GM21423 (cell line): ENCODE data around the gene PSME3IP1.

Experiments
- ATAC-seq: cut with Tn5 transposase; IDR thresholded peaks from one replicate; pipeline ENCODE4 v1.9.1; 2021; ENCODE audit warnings: mild to moderate bottlenecking, moderate library complexity; ENCODE audit not compliant: unreplicated experiment

Gene PSME3IP1

DNA sequence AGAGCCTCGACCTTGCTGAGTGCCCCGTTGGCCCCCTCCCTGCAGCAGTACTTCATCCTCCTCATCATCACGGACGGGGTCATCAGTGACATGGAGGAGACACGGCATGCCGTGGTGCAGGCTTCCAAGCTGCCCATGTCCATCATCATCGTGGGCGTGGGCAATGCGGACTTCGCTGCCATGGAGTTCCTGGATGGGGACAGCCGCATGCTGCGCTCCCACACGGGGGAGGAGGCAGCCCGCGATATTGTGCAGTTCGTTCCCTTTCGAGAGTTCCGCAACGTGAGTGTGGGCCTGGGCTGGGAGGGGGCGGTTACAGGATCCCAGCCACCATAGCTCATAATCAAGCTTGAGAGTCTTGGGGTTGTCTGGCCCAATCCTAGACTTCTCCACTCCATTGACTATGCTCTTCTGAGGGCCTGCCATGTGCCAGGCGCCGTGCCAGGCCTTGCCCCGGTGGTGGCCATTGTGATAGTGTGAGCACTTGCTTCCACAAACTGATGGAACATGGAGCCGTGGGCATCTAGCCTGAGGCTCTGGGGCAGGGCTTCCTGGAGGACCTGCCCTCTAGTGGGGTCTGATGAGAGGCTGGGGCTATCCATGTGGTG, 39.7 kb downstream of the PSME3IP1 start:
- ATAC-seq = no peak

- ATAC-seq = no peak
These were observed 40.5 kb downstream of the PSME3IP1 start for GRCh38 chr16:57145046-57146021.

GRCh38 chr16:57144027-57144426, 41.8 kb downstream of the PSME3IP1 start:
- no peak for ATAC-seq

GRCh38 chr16:57143149-57143921, 42.5 kb downstream of the PSME3IP1 start:
- ATAC-seq = no peak

- ATAC-seq = no peak
These were observed 43.8 kb downstream of the PSME3IP1 start for GRCh38 chr16:57141822-57142631.

DNA sequence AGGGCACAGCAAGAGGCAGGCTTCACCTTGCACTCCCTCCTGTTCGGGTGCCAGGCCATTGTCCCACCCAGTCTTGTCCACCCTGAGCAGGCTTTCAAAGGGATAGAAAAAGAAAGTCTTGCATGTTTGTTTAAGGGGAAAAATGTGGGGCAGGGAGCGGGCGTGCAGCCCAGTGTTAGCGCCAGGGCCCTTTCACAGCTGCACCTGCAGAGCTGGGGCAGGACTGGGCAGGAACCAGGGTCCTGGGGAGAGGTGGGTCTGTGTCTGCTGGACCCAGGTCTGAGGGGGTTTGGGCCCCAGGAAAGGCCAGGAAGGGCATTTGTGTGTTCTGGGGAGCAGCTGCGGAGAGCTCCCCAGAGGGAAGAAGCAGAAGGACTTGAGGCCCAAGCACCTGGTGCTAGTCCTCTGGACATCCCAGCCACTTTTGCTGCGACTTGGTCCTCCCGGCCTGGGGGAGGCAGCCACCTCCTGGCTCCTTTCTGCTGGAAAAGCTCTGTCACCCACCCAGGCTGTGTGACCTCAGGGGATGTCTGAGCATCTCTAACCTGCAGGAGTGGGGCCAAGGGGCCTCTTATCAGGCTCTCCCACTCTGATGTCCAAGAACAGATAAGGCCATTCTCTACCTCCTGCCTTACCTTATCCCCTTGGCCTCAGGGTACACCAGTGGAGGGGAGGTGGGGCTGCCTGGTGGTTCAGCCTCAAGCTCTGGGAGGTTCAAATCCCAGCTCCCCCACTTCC, 44.7 kb downstream of the PSME3IP1 start:
- ATAC-seq = no peak

DNA sequence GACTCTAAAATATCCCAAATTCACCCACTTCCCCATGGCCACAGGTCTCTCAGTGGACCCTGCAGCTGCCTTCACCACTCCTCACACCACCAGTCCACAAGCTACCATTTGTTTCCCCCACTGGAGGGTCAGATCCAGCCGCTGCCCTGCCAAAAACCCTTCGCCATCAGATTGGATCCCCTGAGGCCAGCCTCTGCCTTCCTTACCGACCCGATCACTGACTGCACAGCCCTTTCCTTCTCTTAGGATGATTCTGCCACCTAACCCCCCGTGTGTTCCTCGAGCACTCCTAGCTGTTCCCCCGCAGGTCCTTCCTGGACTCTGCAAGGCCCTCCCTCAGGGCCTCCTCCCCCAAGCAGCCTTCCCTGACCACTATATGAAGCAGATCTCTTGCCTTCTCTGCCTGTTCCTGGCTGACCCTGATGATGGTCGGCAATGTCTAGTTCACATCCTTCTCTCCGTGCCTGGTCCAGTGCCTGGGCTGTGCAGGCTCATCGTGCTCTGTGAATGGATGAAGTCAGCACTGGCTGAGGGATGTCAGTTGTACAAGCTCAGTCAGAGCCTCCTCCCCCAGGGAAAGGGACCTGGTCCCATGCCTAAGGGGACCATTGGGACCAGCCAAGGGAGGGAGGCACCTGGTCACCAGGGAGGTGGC, 47.4 kb downstream of the PSME3IP1 start:
- no peak for ATAC-seq

- ATAC-seq = no peak
These were observed 48.1 kb downstream of the PSME3IP1 start for GRCh38 chr16:57137566-57138273.

DNA sequence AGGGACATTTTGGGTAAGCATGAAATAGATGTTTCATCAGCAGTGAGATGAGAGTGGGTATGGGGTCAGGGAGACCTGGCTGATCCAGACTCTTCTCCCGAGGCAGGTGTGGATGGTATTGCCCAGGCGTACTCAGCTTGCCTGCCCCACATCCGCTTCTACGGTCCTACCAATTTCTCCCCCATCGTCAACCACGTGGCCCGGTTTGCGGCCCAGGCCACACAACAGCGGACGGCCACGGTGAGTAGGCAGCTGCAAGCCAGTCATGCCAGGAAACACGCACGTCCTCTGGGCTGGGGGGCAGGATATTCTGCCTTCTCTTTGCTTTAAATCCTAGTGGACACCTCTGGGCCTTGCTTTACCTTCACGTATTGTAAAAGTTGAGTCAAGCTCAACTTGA, 48.8 kb downstream of the PSME3IP1 start:
- no peak for ATAC-seq

DNA sequence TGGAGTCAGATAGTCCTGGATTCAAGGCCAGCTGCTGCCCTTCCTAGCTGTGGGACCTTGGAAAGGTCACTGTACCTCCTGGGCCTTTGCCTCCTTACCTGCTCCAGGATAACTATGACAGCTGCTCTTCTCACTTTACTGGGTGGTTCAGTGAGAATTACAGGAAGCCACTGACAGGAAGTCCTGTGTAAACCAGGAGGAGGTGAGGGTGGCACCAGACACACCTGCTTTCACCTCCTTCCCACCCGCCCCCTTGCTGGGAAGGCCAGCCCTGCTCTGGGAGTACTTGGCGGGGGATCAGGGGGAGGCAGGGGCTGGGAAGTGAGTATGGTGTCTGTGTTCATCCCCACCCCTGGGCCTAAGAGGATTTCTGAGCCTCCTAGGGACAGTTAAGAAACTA, 50.9 kb downstream of the PSME3IP1 start:
- no peak for ATAC-seq

GRCh38 chr16:57133886-57134285, 52.0 kb downstream of the PSME3IP1 start:
- no peak for ATAC-seq

- ATAC-seq = no peak
These were observed 52.8 kb downstream of the PSME3IP1 start for GRCh38 chr16:57133031-57133430.

GRCh38 chr16:57132470-57132869, 53.4 kb downstream of the PSME3IP1 start:
- ATAC-seq = no peak

- ATAC-seq = no peak
These were observed 54.4 kb downstream of the PSME3IP1 start for GRCh38 chr16:57131351-57131970.

DNA sequence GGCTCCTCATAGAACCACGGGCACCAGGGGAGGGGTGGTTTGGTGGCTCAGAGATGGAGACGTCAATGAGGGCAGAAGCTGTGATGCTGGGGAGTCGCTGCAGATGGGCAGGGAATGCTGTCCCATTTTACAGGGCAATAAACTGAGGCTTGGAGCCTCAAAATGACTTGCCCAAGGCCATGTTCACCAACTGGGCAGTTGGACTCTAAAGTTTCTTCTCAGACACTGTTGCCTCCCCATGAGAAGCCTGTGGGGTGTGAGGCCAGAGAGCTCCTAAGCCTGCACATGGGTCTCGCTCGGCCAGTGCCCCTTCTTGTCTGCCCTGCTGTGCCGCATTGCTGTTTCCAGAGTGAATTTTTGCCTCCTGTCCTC, 54.9 kb downstream of the PSME3IP1 start:
- ATAC-seq = no peak

GRCh38 chr16:57128771-57129389, 57.0 kb downstream of the PSME3IP1 start:
- ATAC-seq = peak; percentile 43

GRCh38 chr16:57127836-57128235, 58.0 kb downstream of the PSME3IP1 start:
- no peak for ATAC-seq
